Psoas muscle (tissue), 8 donors: Measurements from ENCODE around the gene ETV5. TPM values are rescaled to one million over a fixed set of nuclear protein-coding genes. Genes with fewer than 3 reads are reported as not detected.

Experiments
- ATAC-seq, 4 donors: fragments of 200-7000 bp; cut with Tn5 transposase; one replicate each; pipeline ENCODE4 v1.9.1; 2020; ENCODE audit warnings: moderate library complexity in 3 of 4, mild to moderate bottlenecking in 2 of 4
- DNase-seq, 2 donors: peaks; one replicate each; pipeline ENCODE4 v3.0.0-alpha.2; 2020
- H3K27ac ChIP-seq: fragments of 200-600 bp; one replicate; pipeline ENCODE4 v1.8.0; 2022
- H3K27me3 ChIP-seq, 3 donors: fragments of 200-600 bp in 1 of 3; one replicate each; pipeline versions ENCODE4 v1.6.1 to v1.8.0; 2013 to 2022; ENCODE audit warnings: low read length in 2 of 3, mild to moderate bottlenecking in 2 of 3, moderate library complexity in 1 of 3; ENCODE audit not compliant: insufficient read depth in 3 of 3
- H3K36me3 ChIP-seq, 2 donors: fragments of 200-600 bp in 1 of 2; one replicate each; pipeline versions ENCODE4 v1.6.1 to v1.8.0; 2013 to 2022; ENCODE audit warnings: low read depth in 1 of 2, mild to moderate bottlenecking in 1 of 2, moderate library complexity in 1 of 2; ENCODE audit not compliant: insufficient read depth in 1 of 2
- H3K4me1 ChIP-seq: fragments of 200-600 bp; one replicate; pipeline ENCODE4 v1.8.0; 2022
- H3K4me3 ChIP-seq: fragments of 200-600 bp; one replicate; pipeline ENCODE4 v1.8.0; 2022; ENCODE audit warnings: mild to moderate bottlenecking
- H3K9me3 ChIP-seq: fragments of 200-600 bp; one replicate; pipeline ENCODE4 v1.8.0; 2022
- CTCF ChIP-seq: fragments of 200-600 bp; IDR thresholded peaks from one replicate; pipeline ENCODE4 v1.8.0; 2022; ENCODE audit warnings: antibody characterized with exemption
- WGBS, 3 donors: extraction: QIAGEN DNeasy Blood & Tissue Kit; methylation state at CpG; one replicate each; pipeline versions ENCODE4 v1.1.6 to v1.1.7; 2013; 5-methylcytosine and 5-hydroxymethylcytosine counted together
- intact Hi-C, 2 donors: fragments of 100-400 bp; cut with DNase I; formaldehyde crosslinking; loops; one replicate each; pipeline versions ENCODE4 v1.11.0 to v1.14.2; 2022
- polyA plus RNA-seq, 3 donors: library from polyadenylated mRNA; stranded (reverse); fragments of 200-250 nt; gene quantifications; one replicate each; pipeline ENCODE4 v1.2.3, GENCODE V29; 2013
- total RNA-seq, 4 donors: library from RNA; stranded (reverse); fragmentation: NEBNext Ultra II Directional in 2 of 4; extraction: Animal tissue kit (Norgen Biotek cat#: 25700) in 2 of 4; gene quantifications; one replicate each; pipeline versions ENCODE4 v1.2.1 to v1.2.4, GENCODE V29; 2021 to 2023
- donor health status: healthy with polysubstance abuse.
- donor health status: DM: no; HTN: no; CAD: no; lungs with moderate emphysema.
- donor health status: Bipolar disorder and iron deficiency.
- donor health status: healthy.
- donor health status: DM: yes; HTN: yes; CAD: no.
- donor health status: DM: no; HTN: no; CAD: no.
- donor health status: DM: no; HTN: no; CAD: no.
- donor health status: DM: yes; HTN: yes; CAD: no.

The ETV5 gene
- total and polyA plus RNA-seq, 7 donors: 7.2 to 47.1 (median 8.0) TPM

GRCh38 chr3:186070133-186070532 lies 38.8 kb downstream of the ETV5 start:
- H3K27ac ChIP-seq: no peak overlapping the region
- H3K36me3 ChIP-seq: peaks cover 0 to 7% of the 10 kb centered on the region in 2 donors
- H3K4me3 ChIP-seq: no peak overlapping the region
- ATAC-seq (peak; percentile 32 to 65 (median 48)), DNase-seq (no peak)
- H3K4me1 ChIP-seq: no peaks in the 10 kb centered on the region
- H3K9me3 ChIP-seq: no peaks in the 10 kb centered on the region
- H3K27me3 ChIP-seq: no peaks in the 10 kb centered on the region
- intact Hi-C loops: no loop called here
- 77 to 85% (median 79%) methylated on average over 9 of the region's 9 CpGs for WGBS, 3 donors
- no peak for TF ChIP-seq CTCF

GRCh38 chr3:186069199-186069598 lies 39.7 kb downstream of the ETV5 start:
- Histone ChIP-seq H3K27me3 (no peaks in the 10 kb centered on the region), H3K4me1 (no peaks in the 10 kb centered on the region), H3K4me3 (no peak overlapping the region), H3K36me3 (peaks cover 0 to 17% of the 10 kb centered on the region in 2 donors), H3K27ac (no peak overlapping the region), H3K9me3 (no peaks in the 10 kb centered on the region)
- intact Hi-C loops: no loop called here
- WGBS, 3 donors: 90 to 93% (median 91%) methylated on average over 9 of the region's 9 CpGs
- DNase-seq (no peak), ATAC-seq (no peak)
- no peak for TF ChIP-seq CTCF

- H3K36me3 ChIP-seq: peaks cover 0 to 18% of the 10 kb centered on the region in 2 donors
- no peak overlapping the region for H3K27ac ChIP-seq
- no peak for DNase-seq
- no peaks in the 10 kb centered on the region for H3K4me1 ChIP-seq
- no peak overlapping the region for H3K4me3 ChIP-seq
- WGBS, 3 donors: 54 to 63% (median 57%) methylated on average over 2 of the region's 2 CpGs
- no peaks in the 10 kb centered on the region for H3K27me3 ChIP-seq
- H3K9me3 ChIP-seq: no peaks in the 10 kb centered on the region
- TF ChIP-seq CTCF: no peak
- ATAC-seq: no peak
- intact Hi-C loops: no loop called here
Observed at GRCh38 chr3:186068243-186068552, 40.7 kb downstream of the ETV5 start.

GRCh38 chr3:186067360-186068242 lies 41.3 kb downstream of the ETV5 start:
- H3K27ac ChIP-seq: no peak overlapping the region
- peaks cover 0 to 18% of the 10 kb centered on the region in 2 donors for H3K36me3 ChIP-seq
- TF ChIP-seq CTCF: no peak
- no peaks in the 10 kb centered on the region for H3K9me3 ChIP-seq
- 95 to 98% (median 97%) methylated on average over 9 of the region's 9 CpGs for WGBS, 3 donors
- intact Hi-C loops: no loop called here
- H3K27me3 ChIP-seq: no peaks in the 10 kb centered on the region
- H3K4me1 ChIP-seq: no peaks in the 10 kb centered on the region
- ATAC-seq (no peak), DNase-seq (no peak)
- no peak overlapping the region for H3K4me3 ChIP-seq

- no peaks in the 10 kb centered on the region for H3K9me3 ChIP-seq
- no peak for DNase-seq
Observed at GRCh38 chr3:186060222-186060621, 48.7 kb downstream of the ETV5 start.

More at GRCh38 chr3:186060222-186060621, 48.7 kb downstream of the ETV5 start:
- peaks cover 0 to 16% of the 10 kb centered on the region in 2 donors for H3K36me3 ChIP-seq
- H3K27ac ChIP-seq: no peak overlapping the region
- no peak for TF ChIP-seq CTCF
- intact Hi-C loops: no loop called here
- no peak for ATAC-seq
- WGBS, 3 donors: 87 to 90% (median 89%) methylated on average over 3 of the region's 3 CpGs
- no peaks in the 10 kb centered on the region for H3K4me1 ChIP-seq
- no peak overlapping the region for H3K4me3 ChIP-seq
- no peaks in the 10 kb centered on the region for H3K27me3 ChIP-seq
